Measurements from ENCODE around the gene MID1IP1.

The MID1IP1 gene

DNA sequence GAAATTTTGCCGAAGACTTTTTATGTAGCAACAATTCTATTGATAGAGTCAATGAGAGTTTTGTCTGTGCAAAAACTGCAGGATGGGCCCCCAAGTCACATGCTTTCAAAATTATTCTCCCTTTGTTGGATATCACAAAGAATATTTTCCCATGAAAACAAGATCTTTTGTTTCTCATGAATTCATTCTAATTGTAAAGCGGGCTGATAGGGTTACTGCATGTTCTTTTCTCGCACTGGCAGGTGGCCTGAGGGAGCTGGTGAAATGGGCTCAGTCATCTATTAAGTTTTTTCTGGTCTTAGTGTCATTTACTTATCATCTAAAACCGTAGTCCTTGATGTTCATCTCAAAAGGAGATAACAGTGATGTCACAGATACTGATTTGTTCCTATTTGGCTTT lies 44.2 kb downstream of the MID1IP1 start:
- no peaks in the 10 kb centered on the region for H3K36me3 Mint-ChIP-seq
- no peak overlapping the region for H3K27ac Mint-ChIP-seq
- no peaks in the 10 kb centered on the region for H3K9me3 Mint-ChIP-seq
- no peaks in the 10 kb centered on the region for H3K27me3 Mint-ChIP-seq
- H3K4me3 Mint-ChIP-seq = no peak overlapping the region
- no peak for ATAC-seq
- peaks cover 8% of the 10 kb centered on the region for H3K4me1 Mint-ChIP-seq

- no peak for ATAC-seq
- no peak overlapping the region for H3K4me3 Mint-ChIP-seq
- H3K4me1 Mint-ChIP-seq = peaks cover 8% of the 10 kb centered on the region
- no peaks in the 10 kb centered on the region for H3K36me3 Mint-ChIP-seq
- no peak overlapping the region for H3K27ac Mint-ChIP-seq
- H3K9me3 Mint-ChIP-seq = no peaks in the 10 kb centered on the region
- no peaks in the 10 kb centered on the region for H3K27me3 Mint-ChIP-seq
These were observed 46.1 kb downstream of the MID1IP1 start for GRCh38 chrX:38847206-38847902.

DNA sequence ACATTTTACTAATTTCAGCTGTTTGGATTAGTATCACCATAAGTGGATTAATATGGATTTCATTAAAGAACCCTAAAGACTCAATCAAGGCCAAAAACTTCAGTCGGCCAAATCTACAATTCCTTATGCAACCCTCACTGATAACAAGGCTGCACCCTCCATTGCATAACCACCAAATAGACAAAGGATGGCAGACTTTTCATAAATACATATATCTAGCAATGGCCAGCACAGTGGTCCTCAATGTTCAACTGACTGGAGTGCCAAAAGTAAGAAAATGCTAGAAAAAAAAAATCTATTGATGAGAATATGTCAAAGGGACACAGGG lies 46.6 kb downstream of the MID1IP1 start:
- Mint-ChIP-seq H3K36me3 (no peaks in the 10 kb centered on the region), H3K4me3 (no peak overlapping the region), H3K27me3 (no peaks in the 10 kb centered on the region), H3K4me1 (peaks cover 8% of the 10 kb centered on the region), H3K27ac (no peak overlapping the region), H3K9me3 (no peaks in the 10 kb centered on the region)
- no peak for ATAC-seq

GRCh38 chrX:38848671-38849455 lies 47.6 kb downstream of the MID1IP1 start:
- Mint-ChIP-seq H3K27me3 (no peaks in the 10 kb centered on the region), H3K4me3 (no peak overlapping the region), H3K4me1 (peaks cover 8% of the 10 kb centered on the region), H3K27ac (no peak overlapping the region), H3K9me3 (no peaks in the 10 kb centered on the region), H3K36me3 (no peaks in the 10 kb centered on the region)
- ATAC-seq = no peak

DNA sequence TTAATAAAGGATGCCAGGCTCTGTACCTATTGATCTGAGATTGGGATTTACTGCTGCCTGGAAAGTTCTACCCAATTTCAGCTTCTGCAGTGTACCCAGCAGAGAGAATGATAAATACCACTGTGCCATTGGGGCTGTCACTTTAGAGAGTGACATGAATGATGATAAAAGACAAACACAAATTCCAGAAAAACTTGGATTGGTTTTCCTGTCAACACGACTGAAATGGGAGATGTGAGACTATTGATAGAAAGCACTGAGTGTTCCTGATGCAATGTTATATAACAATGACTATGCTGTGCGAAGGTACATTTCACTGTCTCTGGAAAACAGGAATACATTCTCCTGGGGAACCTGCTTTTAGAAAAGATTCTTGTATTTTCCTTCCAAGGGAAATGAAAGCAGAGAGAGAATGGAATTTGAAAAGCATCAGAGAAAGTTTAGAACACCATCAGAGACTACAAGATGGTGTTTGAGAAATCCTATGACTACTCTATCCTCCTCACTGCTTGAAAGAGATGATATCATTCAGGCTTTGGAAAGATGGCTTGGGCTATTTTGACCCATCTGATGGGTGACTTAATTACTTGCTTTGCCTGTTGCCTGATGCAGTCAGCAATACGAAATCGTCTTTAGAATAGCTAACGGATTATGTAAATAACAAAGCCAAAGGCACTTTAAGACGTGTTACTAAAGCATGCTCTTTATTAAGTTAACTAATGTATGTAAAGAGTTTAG lies 49.7 kb downstream of the MID1IP1 start:
- no peak for ATAC-seq
- Mint-ChIP-seq H3K36me3 (no peaks in the 10 kb centered on the region), H3K4me3 (no peak overlapping the region), H3K27ac (no peak overlapping the region), H3K4me1 (peaks cover 8% of the 10 kb centered on the region), H3K27me3 (no peaks in the 10 kb centered on the region), H3K9me3 (no peaks in the 10 kb centered on the region)

- Mint-ChIP-seq H3K27ac (no peak overlapping the region), H3K27me3 (no peaks in the 10 kb centered on the region), H3K4me3 (no peak overlapping the region), H3K9me3 (no peaks in the 10 kb centered on the region), H3K4me1 (peaks cover 7% of the 10 kb centered on the region), H3K36me3 (no peaks in the 10 kb centered on the region)
- ATAC-seq = no peak
These were observed 53.0 kb downstream of the MID1IP1 start for GRCh38 chrX:38854305-38854704.
